Loucy (cell line): ENCODE measurements around the gene TXLNB.

Experiments
- H2AFZ ChIP-seq: fragments of 200-600 bp; sonication (generic); 2 replicates; pipeline ENCODE4 v1.6.0; 2016; ENCODE audit warnings: antibody characterized with exemption, mild to moderate bottlenecking, low read length, moderate library complexity
- H3F3A ChIP-seq: fragments of 200-600 bp; 2 replicates; pipeline ENCODE4 v1.6.0; 2016; ENCODE audit warnings: antibody characterized with exemption, low read depth, mild to moderate bottlenecking
- H3K27me3 ChIP-seq: fragments of 200-600 bp; sonication (generic); 2 replicates; pipeline ENCODE4 v1.6.1; 2014; ENCODE audit warnings: low read length, mild to moderate bottlenecking; ENCODE audit not compliant: insufficient read depth, poor library complexity, severe bottlenecking
- H3K36me3 ChIP-seq: fragments of 200-600 bp; sonication (generic); 2 replicates; pipeline ENCODE4 v1.6.1; 2016; ENCODE audit warnings: low read length; ENCODE audit not compliant: insufficient read depth
- H3K4me1 ChIP-seq: fragments of 200-600 bp; sonication (generic); 2 replicates; pipeline ENCODE4 v1.5.1; 2014; ENCODE audit warnings: low read length, mild to moderate bottlenecking; ENCODE audit not compliant: insufficient read depth, poor library complexity, severe bottlenecking
- H3K4me2 ChIP-seq: fragments of 200-600 bp; sonication (generic); 2 replicates; pipeline ENCODE4 v1.6.0; 2014; ENCODE audit warnings: antibody characterized with exemption, low read length, low read depth, mild to moderate bottlenecking; ENCODE audit not compliant: poor library complexity, severe bottlenecking
- H3K4me3 ChIP-seq: fragments of 200-600 bp; sonication (generic); 2 replicates; pipeline ENCODE4 v1.5.1; 2014; ENCODE audit warnings: low read length, mild to moderate bottlenecking, mixed read lengths; ENCODE audit not compliant: poor library complexity, severe bottlenecking
- H3K79me2 ChIP-seq: fragments of 200-600 bp; sonication (generic); 2 replicates; pipeline ENCODE4 v1.6.1; 2014; ENCODE audit warnings: low read length; ENCODE audit not compliant: insufficient read depth
- H3K9ac ChIP-seq: fragments of 200-600 bp; sonication (generic); 2 replicates; pipeline ENCODE4 v1.6.0; 2014; ENCODE audit warnings: mild to moderate bottlenecking, low read depth, low read length, moderate library complexity; ENCODE audit not compliant: poor library complexity, severe bottlenecking
- H3K9me2 ChIP-seq: fragments of 200-600 bp; sonication (generic); replicated peaks from 2 replicates; pipeline ENCODE4 v1.6.1; 2016; ENCODE audit warnings: low read depth, low read length, mixed read lengths
- H3K9me3 ChIP-seq: fragments of 200-600 bp; sonication (generic); 2 replicates; pipeline ENCODE4 v1.6.1; 2014; ENCODE audit warnings: mild to moderate bottlenecking, antibody characterized with exemption, low read length, low read depth; ENCODE audit not compliant: insufficient read depth
- H4K20me1 ChIP-seq: fragments of 200-600 bp; sonication (generic); 2 replicates; pipeline ENCODE4 v1.6.0; 2014; ENCODE audit warnings: antibody characterized with exemption, low read length, mild to moderate bottlenecking; ENCODE audit not compliant: insufficient read depth, poor library complexity, severe bottlenecking
- EZH2phosphoT487 ChIP-seq: fragments of 200-600 bp; IDR thresholded peaks from 2 replicates; pipeline ENCODE4 v1.6.1; 2018; ENCODE audit warnings: antibody characterized with exemption, mild to moderate bottlenecking, moderate library complexity, borderline replicate concordance
- TF ChIP-seq, protein P1 (sequence below): fragments of 200-600 bp; sonication (generic); conservative IDR thresholded peaks from 2 replicates; pipeline ENCODE4 v1.5.1; 2014; ENCODE audit warnings: mild to moderate bottlenecking, antibody characterized with exemption, low read length

The TXLNB gene

DNA sequence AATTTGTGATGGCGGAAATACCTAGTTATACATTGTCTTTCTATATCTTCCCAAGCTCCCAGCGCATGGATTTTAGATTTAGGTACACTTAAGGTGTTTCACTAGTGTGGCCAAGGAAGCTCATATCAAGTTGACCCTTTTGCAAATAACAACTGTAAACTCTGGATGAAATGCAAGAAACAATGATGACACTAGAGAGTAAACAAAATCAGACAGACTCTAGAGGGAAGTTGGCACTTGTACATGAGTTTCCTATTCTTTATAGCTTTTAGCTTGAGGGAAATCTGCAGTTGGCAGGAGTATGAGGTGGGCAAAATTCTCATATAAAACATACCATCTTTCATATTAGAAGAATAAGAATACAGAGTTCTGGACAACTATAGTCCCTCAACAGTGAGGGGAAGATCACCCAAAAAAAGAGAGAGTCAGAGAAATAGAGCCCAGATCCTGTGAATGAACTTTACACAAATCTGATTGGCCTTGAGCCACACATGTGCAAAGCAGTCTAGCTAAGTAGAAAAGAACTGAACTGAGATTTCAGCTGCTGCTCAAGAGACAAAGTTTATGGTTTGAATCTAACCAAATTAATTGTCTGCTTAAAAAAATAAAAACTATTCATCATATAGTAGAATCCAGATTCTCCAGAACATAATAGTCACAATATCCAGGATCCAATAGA is 26.1 kb downstream of the TXLNB start:
- Histone ChIP-seq H3K79me2 (no peaks in the 10 kb centered on the region), H3K4me2 (no peak overlapping the region), H3K36me3 (no peaks in the 10 kb centered on the region), H3K27me3 (no peaks in the 10 kb centered on the region), H3K9me2 (no peaks in the 10 kb centered on the region), H3K4me3 (no peak overlapping the region), H3K9ac (no peak overlapping the region), H3K9me3 (no peaks in the 10 kb centered on the region), H3F3A (no peaks in the 10 kb centered on the region), H4K20me1 (no peaks in the 10 kb centered on the region), H2AFZ (no peak overlapping the region), H3K4me1 (no peaks in the 10 kb centered on the region)
- TF ChIP-seq, protein P1, sequence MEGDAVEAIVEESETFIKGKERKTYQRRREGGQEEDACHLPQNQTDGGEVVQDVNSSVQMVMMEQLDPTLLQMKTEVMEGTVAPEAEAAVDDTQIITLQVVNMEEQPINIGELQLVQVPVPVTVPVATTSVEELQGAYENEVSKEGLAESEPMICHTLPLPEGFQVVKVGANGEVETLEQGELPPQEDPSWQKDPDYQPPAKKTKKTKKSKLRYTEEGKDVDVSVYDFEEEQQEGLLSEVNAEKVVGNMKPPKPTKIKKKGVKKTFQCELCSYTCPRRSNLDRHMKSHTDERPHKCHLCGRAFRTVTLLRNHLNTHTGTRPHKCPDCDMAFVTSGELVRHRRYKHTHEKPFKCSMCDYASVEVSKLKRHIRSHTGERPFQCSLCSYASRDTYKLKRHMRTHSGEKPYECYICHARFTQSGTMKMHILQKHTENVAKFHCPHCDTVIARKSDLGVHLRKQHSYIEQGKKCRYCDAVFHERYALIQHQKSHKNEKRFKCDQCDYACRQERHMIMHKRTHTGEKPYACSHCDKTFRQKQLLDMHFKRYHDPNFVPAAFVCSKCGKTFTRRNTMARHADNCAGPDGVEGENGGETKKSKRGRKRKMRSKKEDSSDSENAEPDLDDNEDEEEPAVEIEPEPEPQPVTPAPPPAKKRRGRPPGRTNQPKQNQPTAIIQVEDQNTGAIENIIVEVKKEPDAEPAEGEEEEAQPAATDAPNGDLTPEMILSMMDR = no peak
- TF ChIP-seq EZH2phosphoT487 = no peak

GRCh38 chr6:139262519-139263300 is 29.1 kb downstream of the TXLNB start:
- Histone ChIP-seq H3K4me1 (no peaks in the 10 kb centered on the region), H3K4me3 (no peak overlapping the region), H2AFZ (no peak overlapping the region), H3K9me2 (no peaks in the 10 kb centered on the region), H3K79me2 (no peaks in the 10 kb centered on the region), H3K9ac (no peak overlapping the region), H3F3A (no peaks in the 10 kb centered on the region), H3K27me3 (no peaks in the 10 kb centered on the region), H3K9me3 (no peaks in the 10 kb centered on the region), H3K4me2 (no peak overlapping the region), H4K20me1 (no peaks in the 10 kb centered on the region), H3K36me3 (no peaks in the 10 kb centered on the region)
- TF ChIP-seq, protein P1 = no peak
- no peak for TF ChIP-seq EZH2phosphoT487

GRCh38 chr6:139257821-139258398 is 33.9 kb downstream of the TXLNB start:
- Histone ChIP-seq H3K79me2 (no peaks in the 10 kb centered on the region), H3K9me2 (no peaks in the 10 kb centered on the region), H3K9ac (no peak overlapping the region), H3K36me3 (no peaks in the 10 kb centered on the region), H3K4me1 (no peaks in the 10 kb centered on the region), H2AFZ (no peak overlapping the region), H4K20me1 (no peaks in the 10 kb centered on the region), H3F3A (no peaks in the 10 kb centered on the region), H3K4me2 (no peak overlapping the region), H3K4me3 (no peak overlapping the region), H3K9me3 (no peaks in the 10 kb centered on the region), H3K27me3 (no peaks in the 10 kb centered on the region)
- TF ChIP-seq, protein P1 = peak; percentile 44
- TF ChIP-seq EZH2phosphoT487 = no peak
